ENCODE measurements around the gene PDSS2. TPM values are rescaled to one million over a fixed set of nuclear protein-coding genes. Genes with fewer than 3 reads are reported as not detected.

PDSS2 gene
- total RNA-seq, 1 experiment from 2014 or later = 10.2 TPM

GRCh38 chr6:107216197-107216933, 243.0 kb downstream of the PDSS2 start:
- no peak for DNase-seq (ENCODE audit: unreplicated experiment)
- H3K4me1 Mint-ChIP-seq (ENCODE audit: insufficient read depth, unreplicated experiment) = peaks cover 5% of the 10 kb centered on the region
- CTCF ChIA-PET = no interaction called here
- no peak overlapping the region for H3K27ac Mint-ChIP-seq (ENCODE audit: low read depth, unreplicated experiment)
- no peaks in the 10 kb centered on the region for H3K36me3 Mint-ChIP-seq (ENCODE audit: insufficient read depth, unreplicated experiment)
- no TSS peak for BruUV-seq (replicated peaks)
- no peak overlapping the region for H3K4me3 Mint-ChIP-seq (ENCODE audit: unreplicated experiment)
- intact Hi-C loops (cut with micrococcal nuclease) = no loop called here
- POLR2A ChIA-PET = no interaction called here
- no peak for TF ChIP-seq CTCF (IDR thresholded peaks at IDR 0.05; ENCODE audit: unreplicated experiment)
- no peaks in the 10 kb centered on the region for H3K27me3 Mint-ChIP-seq (ENCODE audit: insufficient read depth, unreplicated experiment)
- no peaks in the 10 kb centered on the region for H3K9me3 Mint-ChIP-seq (ENCODE audit: unreplicated experiment)

- ChIA-PET POLR2A (interaction anchor here (1.3 kb wide), 1 partner anchor 14 kb away, joined by 3 read pairs; no protein-coding TSS in a partner anchor), CTCF (no interaction called here)
- Mint-ChIP-seq H3K4me1 (ENCODE audit: insufficient read depth, unreplicated experiment) (peaks cover 5% of the 10 kb centered on the region), H3K4me3 (ENCODE audit: unreplicated experiment) (no peak overlapping the region), H3K36me3 (ENCODE audit: insufficient read depth, unreplicated experiment) (no peaks in the 10 kb centered on the region), H3K27ac (ENCODE audit: low read depth, unreplicated experiment) (no peak overlapping the region), H3K27me3 (ENCODE audit: insufficient read depth, unreplicated experiment) (no peaks in the 10 kb centered on the region), H3K9me3 (ENCODE audit: unreplicated experiment) (no peaks in the 10 kb centered on the region)
- TF ChIP-seq CTCF (IDR thresholded peaks at IDR 0.05; ENCODE audit: unreplicated experiment) = no peak
- BruUV-seq (replicated peaks) = no TSS peak
- intact Hi-C loops (cut with micrococcal nuclease) = no loop called here
- no peak for DNase-seq (ENCODE audit: unreplicated experiment)
Observed at GRCh38 chr6:107215334-107215733, 244.0 kb downstream of the PDSS2 start.

- Mint-ChIP-seq H3K9me3 (ENCODE audit: unreplicated experiment) (no peaks in the 10 kb centered on the region), H3K27ac (ENCODE audit: low read depth, unreplicated experiment) (no peak overlapping the region), H3K27me3 (ENCODE audit: insufficient read depth, unreplicated experiment) (no peaks in the 10 kb centered on the region), H3K36me3 (ENCODE audit: insufficient read depth, unreplicated experiment) (no peaks in the 10 kb centered on the region), H3K4me1 (ENCODE audit: insufficient read depth, unreplicated experiment) (peaks cover 5% of the 10 kb centered on the region), H3K4me3 (ENCODE audit: unreplicated experiment) (no peak overlapping the region)
- no peak for DNase-seq (ENCODE audit: unreplicated experiment)
- ChIA-PET CTCF (no interaction called here), POLR2A (interaction anchor here (1.3 kb wide), 1 partner anchor 14 kb away, joined by 3 read pairs; no protein-coding TSS in a partner anchor)
- BruUV-seq (replicated peaks) = no TSS peak
- intact Hi-C loops (cut with micrococcal nuclease) = no loop called here
- TF ChIP-seq CTCF (IDR thresholded peaks at IDR 0.05; ENCODE audit: unreplicated experiment) = no peak
Observed at GRCh38 chr6:107214655-107215054, 244.7 kb downstream of the PDSS2 start.

GRCh38 chr6:107209406-107210305, 249.7 kb downstream of the PDSS2 start:
- TF ChIP-seq CTCF (IDR thresholded peaks at IDR 0.05; ENCODE audit: unreplicated experiment) = no peak
- H3K9me3 Mint-ChIP-seq (ENCODE audit: unreplicated experiment) = peaks cover 2% of the 10 kb centered on the region
- BruUV-seq (replicated peaks) = no TSS peak
- H3K36me3 Mint-ChIP-seq (ENCODE audit: insufficient read depth, unreplicated experiment) = no peaks in the 10 kb centered on the region
- peaks cover 5% of the 10 kb centered on the region for H3K4me1 Mint-ChIP-seq (ENCODE audit: insufficient read depth, unreplicated experiment)
- ChIA-PET CTCF (interaction anchor here (0.6 to 0.7 kb wide), 2 partner anchors 229 to 1012 kb away, joined by 3 to 4 read pairs; no protein-coding TSS in a partner anchor), POLR2A (interaction anchor here (0.7 kb wide), 1 partner anchor 752 kb away, joined by 3 read pairs; no protein-coding TSS in a partner anchor)
- H3K4me3 Mint-ChIP-seq (ENCODE audit: unreplicated experiment) = no peak overlapping the region
- intact Hi-C loops (cut with micrococcal nuclease) = no loop called here
- no peak for DNase-seq (ENCODE audit: unreplicated experiment)
- no peak overlapping the region for H3K27ac Mint-ChIP-seq (ENCODE audit: low read depth, unreplicated experiment)
- no peaks in the 10 kb centered on the region for H3K27me3 Mint-ChIP-seq (ENCODE audit: insufficient read depth, unreplicated experiment)
